ENCODE results near the gene GJD2. TPM values are rescaled to one million over a fixed set of nuclear protein-coding genes. Genes with fewer than 3 reads are reported as not detected.

The GJD2 gene
- total and polyA plus RNA-seq, 2 donors (not counting 1 experiment from before 2014, with no cell fraction given) = not detected

GRCh38 chr15:34782901-34783300 lies 28.1 kb upstream of the GJD2 start:
- TF ChIP-seq EZH2 (IDR thresholded peaks at IDR 0.05; ENCODE audit: borderline replicate concordance, insufficient read depth, low read depth, low read length, poor library complexity, severe bottlenecking) (no peak), CTCF (IDR thresholded peaks at IDR 0.05) (no peak)
- DNase-seq (no peak), ATAC-seq (ENCODE audit: low read depth) (no peak)
- peaks cover 31% of the 10 kb centered on the region for H3K27me3 Mint-ChIP-seq
- Histone ChIP-seq H3K4me1 (ENCODE audit: control insufficient read depth in 2 of 2, insufficient read depth in 2 of 2, low read length in 2 of 2) (no peaks in the 10 kb centered on the region), H3K27ac (ENCODE audit: low read length in 2 of 2) (no peak overlapping the region), H3K79me2 (ENCODE audit: control insufficient read depth, insufficient read depth, low read length) (no peaks in the 10 kb centered on the region), H3K27me3 (replicated peaks in 1 of 4; ENCODE audit: control extremely low read depth in 1 of 4, control insufficient read depth in 3 of 4, insufficient read depth in 4 of 4, low read length in 3 of 4) (peaks cover 0 to 3% (median 1%) of the 10 kb centered on the region in 4 experiments), H3K9ac (ENCODE audit: low read length) (no peak overlapping the region), H4K20me1 (ENCODE audit: control insufficient read depth, insufficient read depth, low read length, poor library complexity, severe bottlenecking) (no peaks in the 10 kb centered on the region), H3K4me2 (replicated peaks; ENCODE audit: low read depth, low read length, poor library complexity, severe bottlenecking) (no peak overlapping the region), H3K9me3 (ENCODE audit: control extremely low read depth in 1 of 3, control insufficient read depth in 2 of 3, insufficient read depth in 1 of 3, low read length in 2 of 3) (no peaks in the 10 kb centered on the region), H2AFZ (ENCODE audit: insufficient read depth, low read depth, low read length, poor library complexity, severe bottlenecking) (no peak overlapping the region), H3K4me3 (ENCODE audit: control extremely low read depth in 1 of 5, extremely low read depth in 1 of 5, insufficient read depth in 1 of 5, low read depth in 2 of 5, low read length in 4 of 5) (no peak overlapping the region), H3K36me3 (replicated peaks in 1 of 2; ENCODE audit: control extremely low read depth in 1 of 2, control insufficient read depth in 1 of 2, extremely low read depth in 1 of 2, insufficient read depth in 2 of 2, low read length in 1 of 2) (no peaks in the 10 kb centered on the region)
- H3K9me3 Mint-ChIP-seq (ENCODE audit: insufficient read depth) = peaks cover 8% of the 10 kb centered on the region
- WGBS (ENCODE audit: insufficient coverage) = no CpG with 5 or more reads among the region's 3 CpGs
- CTCF ChIA-PET = no interaction called here
- intact Hi-C loops (cut with micrococcal nuclease) = no loop called here
- H3K4me1 Mint-ChIP-seq = no peaks in the 10 kb centered on the region
- POLR2A ChIA-PET = no interaction called here
- H3K27ac Mint-ChIP-seq = no peak overlapping the region
- H3K4me3 Mint-ChIP-seq = no peak overlapping the region

GRCh38 chr15:34780725-34781124 lies 25.9 kb upstream of the GJD2 start:
- Histone ChIP-seq H3K4me1 (ENCODE audit: control insufficient read depth in 2 of 2, insufficient read depth in 2 of 2, low read length in 2 of 2) (no peaks in the 10 kb centered on the region), H3K36me3 (replicated peaks in 1 of 2; ENCODE audit: control extremely low read depth in 1 of 2, control insufficient read depth in 1 of 2, extremely low read depth in 1 of 2, insufficient read depth in 2 of 2, low read length in 1 of 2) (no peaks in the 10 kb centered on the region), H4K20me1 (ENCODE audit: control insufficient read depth, insufficient read depth, low read length, poor library complexity, severe bottlenecking) (no peaks in the 10 kb centered on the region), H3K27ac (ENCODE audit: low read length in 2 of 2) (no peak overlapping the region), H3K4me2 (replicated peaks; ENCODE audit: low read depth, low read length, poor library complexity, severe bottlenecking) (no peak overlapping the region), H3K79me2 (ENCODE audit: control insufficient read depth, insufficient read depth, low read length) (no peaks in the 10 kb centered on the region), H3K9ac (ENCODE audit: low read length) (no peak overlapping the region), H3K9me3 (ENCODE audit: control extremely low read depth in 1 of 3, control insufficient read depth in 2 of 3, insufficient read depth in 1 of 3, low read length in 2 of 3) (no peaks in the 10 kb centered on the region), H3K27me3 (replicated peaks in 1 of 4; ENCODE audit: control extremely low read depth in 1 of 4, control insufficient read depth in 3 of 4, insufficient read depth in 4 of 4, low read length in 3 of 4) (peaks cover 0 to 3% (median 1%) of the 10 kb centered on the region in 4 experiments), H3K4me3 (ENCODE audit: control extremely low read depth in 1 of 5, extremely low read depth in 1 of 5, insufficient read depth in 1 of 5, low read depth in 2 of 5, low read length in 4 of 5) (no peak overlapping the region), H2AFZ (ENCODE audit: insufficient read depth, low read depth, low read length, poor library complexity, severe bottlenecking) (no peak overlapping the region)
- Mint-ChIP-seq H3K4me1 (no peaks in the 10 kb centered on the region), H3K9me3 (ENCODE audit: insufficient read depth) (peaks cover 8% of the 10 kb centered on the region), H3K27me3 (peaks cover 22% of the 10 kb centered on the region), H3K27ac (no peak overlapping the region), H3K4me3 (no peak overlapping the region)
- no peak for DNase-seq
- WGBS (ENCODE audit: insufficient coverage) = no CpG with 5 or more reads among the region's 2 CpGs
- intact Hi-C loops (cut with micrococcal nuclease) = no loop called here
- POLR2A ChIA-PET = no interaction called here
- no peak for ATAC-seq (ENCODE audit: low read depth)
- CTCF ChIA-PET = no interaction called here
- TF ChIP-seq EZH2 (IDR thresholded peaks at IDR 0.05; ENCODE audit: borderline replicate concordance, insufficient read depth, low read depth, low read length, poor library complexity, severe bottlenecking) (no peak), CTCF (IDR thresholded peaks at IDR 0.05) (no peak)
